Hepatocyte (in vitro differentiated cells): ENCODE measurements around the gene ANKRD55. TPM values are rescaled to one million over a fixed set of nuclear protein-coding genes. Genes with fewer than 3 reads are reported as not detected.

Experiments
- DNase-seq: peaks from one replicate; pipeline ENCODE4 v3.0.0-alpha.2; 2016; ENCODE audit warnings: low spot score
- H2AFZ ChIP-seq: fragments of 200-600 bp; sonication (generic); 2 replicates; pipeline ENCODE4 v1.6.0; 2016; ENCODE audit warnings: antibody characterized with exemption, mild to moderate bottlenecking
- H3K27ac ChIP-seq: fragments of 200-600 bp; sonication (generic); 2 replicates; pipeline ENCODE4 v1.5.1; 2016; ENCODE audit warnings: mild to moderate bottlenecking
- H3K27me3 ChIP-seq: fragments of 200-600 bp; sonication (generic); 2 replicates; pipeline ENCODE4 v1.6.1; 2016
- H3K36me3 ChIP-seq: fragments of 200-600 bp; sonication (generic); replicated peaks from 2 replicates; pipeline ENCODE4 v1.5.1; 2016; ENCODE audit warnings: low read depth; ENCODE audit not compliant: insufficient read depth
- H3K4me1 ChIP-seq: fragments of 200-600 bp; sonication (generic); 2 replicates; pipeline ENCODE4 v1.5.1; 2016; ENCODE audit warnings: mild to moderate bottlenecking, moderate library complexity; ENCODE audit not compliant: insufficient read depth
- H3K4me2 ChIP-seq: fragments of 200-600 bp; sonication (generic); 2 replicates; pipeline ENCODE4 v1.6.0; 2016
- H3K4me3 ChIP-seq: fragments of 200-600 bp; sonication (generic); 2 replicates; pipeline ENCODE4 v1.5.1; 2016; ENCODE audit warnings: mild to moderate bottlenecking
- H3K79me2 ChIP-seq: fragments of 200-600 bp; sonication (generic); 2 replicates; pipeline ENCODE4 v1.6.0; 2017; ENCODE audit warnings: mild to moderate bottlenecking
- H3K9me2 ChIP-seq: fragments of 200-600 bp; sonication (generic); replicated peaks from 2 replicates; pipeline ENCODE4 v1.6.0; 2017; ENCODE audit warnings: mild to moderate bottlenecking; ENCODE audit not compliant: insufficient read depth
- H3K9me3 ChIP-seq: fragments of 200-600 bp; sonication (generic); 2 replicates; pipeline ENCODE4 v1.5.1; 2016; ENCODE audit warnings: low read depth, mild to moderate bottlenecking
- H4K20me1 ChIP-seq: fragments of 200-600 bp; sonication (generic); 2 replicates; pipeline ENCODE4 v1.6.0; 2016; ENCODE audit warnings: mild to moderate bottlenecking; ENCODE audit not compliant: insufficient read depth, poor library complexity, severe bottlenecking
- CTCF ChIP-seq: fragments of 200-600 bp; sonication (generic); IDR thresholded peaks from 2 replicates; pipeline ENCODE4 v1.5.1; 2016; ENCODE audit warnings: antibody characterized with exemption, mild to moderate bottlenecking; ENCODE audit not compliant: poor library complexity
- EZH2 ChIP-seq: fragments of 200-600 bp; sonication (generic); IDR thresholded peaks from 2 replicates; pipeline ENCODE4 v1.6.1; 2016; ENCODE audit warnings: antibody characterized with exemption, mild to moderate bottlenecking, borderline replicate concordance
- EZH2phosphoT487 ChIP-seq: fragments of 200-600 bp; sonication (generic); IDR thresholded peaks from one replicate; pipeline ENCODE4 v1.6.1; 2018; ENCODE audit warnings: antibody characterized with exemption, mild to moderate bottlenecking, low read depth, moderate library complexity; ENCODE audit not compliant: unreplicated experiment, severe bottlenecking
- WGBS: methylation state at CpG from one replicate; pipeline ENCODE4 v1.1.6; 2016; ENCODE audit warnings: low lambda C conversion rate; ENCODE audit errors: missing lambda C conversion rate; 5-methylcytosine and 5-hydroxymethylcytosine counted together
- polyA plus RNA-seq: library from polyadenylated mRNA; unstranded; fragments of >200 nt; fragmentation: Nextera tagmentation; extraction: Ambion mirVana; gene quantifications from 2 replicates; pipeline ENCODE4 v1.2.1, GENCODE V29; 2016
- total RNA-seq: library from RNA; depleted of rRNA; stranded (reverse); fragments of >200 nt; gene quantifications from 2 replicates; pipeline ENCODE4 v1.2.3, GENCODE V29; 2014

ANKRD55 gene
- total and polyA plus RNA-seq, 2 experiments from 2014 or later: 0.20 to 0.31 TPM

DNA sequence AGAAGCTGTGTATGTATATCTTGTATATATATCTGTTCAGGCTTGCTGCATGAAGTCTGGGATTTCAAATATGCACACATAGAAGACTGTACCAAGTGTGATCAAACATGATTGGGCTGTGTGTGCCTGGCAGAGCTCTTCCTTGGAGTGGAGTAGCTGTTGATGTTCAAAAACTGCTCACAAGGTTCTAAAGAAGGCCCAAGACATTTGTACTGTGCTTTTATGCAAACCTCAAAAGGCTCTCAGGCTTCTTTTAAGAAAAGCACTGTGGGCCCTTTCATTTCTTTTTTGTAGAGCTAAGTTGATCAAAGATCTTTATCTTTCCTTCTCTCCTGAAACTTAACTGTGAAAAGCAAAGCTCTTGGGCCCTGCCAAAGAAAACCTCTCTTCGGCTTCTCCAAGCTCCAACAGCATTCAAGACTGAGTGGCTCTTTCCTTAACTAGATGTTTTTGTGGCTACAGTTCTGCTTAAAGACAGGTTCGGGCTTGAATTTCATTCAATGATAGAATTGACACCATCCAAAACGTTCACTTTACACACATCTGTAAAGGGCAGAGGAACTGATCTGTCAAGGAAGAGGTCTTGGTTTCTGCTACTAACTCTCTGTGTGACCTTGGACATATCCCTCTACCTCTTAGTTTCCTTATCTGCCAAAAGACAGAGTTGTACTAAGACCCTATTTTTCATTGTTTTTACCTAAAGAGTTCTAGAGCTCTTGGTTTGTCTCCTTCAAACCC lies 132.5 kb downstream of the ANKRD55 start:
- H3K9me3 ChIP-seq: peaks cover 5% of the 10 kb centered on the region
- H2AFZ ChIP-seq: no peak overlapping the region
- no peak overlapping the region for H3K27ac ChIP-seq
- H3K9me2 ChIP-seq: no peaks in the 10 kb centered on the region
- H3K27me3 ChIP-seq: no peaks in the 10 kb centered on the region
- H4K20me1 ChIP-seq: no peaks in the 10 kb centered on the region
- no peak overlapping the region for H3K4me3 ChIP-seq
- H3K4me2 ChIP-seq: no peak overlapping the region
- no peaks in the 10 kb centered on the region for H3K79me2 ChIP-seq
- no peaks in the 10 kb centered on the region for H3K36me3 ChIP-seq
- peaks cover 5% of the 10 kb centered on the region for H3K4me1 ChIP-seq
- 89% methylated on average over 3 of the region's 3 CpGs for WGBS
- DNase-seq: no peak
- TF ChIP-seq EZH2phosphoT487: no peak
- TF ChIP-seq CTCF: no peak
- no peak for TF ChIP-seq EZH2

GRCh38 chr5:56099346-56099745 lies 133.8 kb downstream of the ANKRD55 start:
- TF ChIP-seq EZH2 (no peak), CTCF (no peak), EZH2phosphoT487 (no peak)
- Histone ChIP-seq H2AFZ (no peak overlapping the region), H3K27me3 (no peaks in the 10 kb centered on the region), H3K4me1 (peaks cover 5% of the 10 kb centered on the region), H4K20me1 (no peaks in the 10 kb centered on the region), H3K36me3 (no peaks in the 10 kb centered on the region), H3K9me2 (no peaks in the 10 kb centered on the region), H3K27ac (no peak overlapping the region), H3K9me3 (peaks cover 5% of the 10 kb centered on the region), H3K79me2 (no peaks in the 10 kb centered on the region), H3K4me2 (no peak overlapping the region), H3K4me3 (no peak overlapping the region)
- DNase-seq: no peak
- 79% methylated on average over 2 of the region's 2 CpGs for WGBS

GRCh38 chr5:56097055-56097454 lies 136.1 kb downstream of the ANKRD55 start:
- Histone ChIP-seq H3K36me3 (no peaks in the 10 kb centered on the region), H3K4me1 (peaks cover 7% of the 10 kb centered on the region), H3K4me3 (no peak overlapping the region), H3K9me3 (peaks cover 5% of the 10 kb centered on the region), H2AFZ (no peak overlapping the region), H4K20me1 (no peaks in the 10 kb centered on the region), H3K9me2 (no peaks in the 10 kb centered on the region), H3K79me2 (no peaks in the 10 kb centered on the region), H3K27ac (no peak overlapping the region), H3K27me3 (no peaks in the 10 kb centered on the region), H3K4me2 (no peak overlapping the region)
- no peak for DNase-seq
- WGBS: 95% methylated on average over 3 of the region's 3 CpGs
- TF ChIP-seq CTCF (no peak), EZH2phosphoT487 (no peak), EZH2 (no peak)
